K562 (cell line): ENCODE results near the gene KTI12. TPM values are rescaled to one million over a fixed set of nuclear protein-coding genes. Genes with fewer than 3 reads are reported as not detected.
A peak's percentile ranks its signal among the peaks of the same experiment; 100 is the strongest.

Source experiments
- ATF1 ChIP-seq, 2 experiments: fragments of 450-650 bp in 1 of 2; IDR thresholded peaks; 2 replicates each; pipeline ENCODE4 v1.6.1; 2016; ENCODE audit warnings: missing compliant biosample characterization in 1 of 2, missing genetic modification characterization in 1 of 2
- CBX1 ChIP-seq: sonication (generic); IDR thresholded peaks from 2 replicates; pipeline ENCODE4 v1.6.1; 2016; ENCODE audit warnings: antibody characterized with exemption, low read depth, mild to moderate bottlenecking
- CTCF ChIP-seq, 3 experiments: IDR thresholded peaks in 2 of 3; conservative IDR thresholded peaks in 1 of 3; 2 replicates each; pipeline ENCODE4 v1.5.1; 2011 to 2012; ENCODE audit warnings: low read length in 3 of 3, mild to moderate bottlenecking in 3 of 3, control low read depth in 2 of 3, improper control_type of control experiment in 1 of 3, inconsistent platforms in 1 of 3, low read depth in 1 of 3, mixed read lengths in 1 of 3, moderate library complexity in 1 of 3; ENCODE audit not compliant: insufficient read depth in 2 of 3
- CXXC5 ChIP-seq: fragments of 250-450 bp; sonication (Bioruptor Pico); IDR thresholded peaks from 2 replicates; pipeline ENCODE4 v1.8.0; 2022; ENCODE audit warnings: inconsistent platforms, mild to moderate bottlenecking, moderate library complexity
- ELF2 ChIP-seq: fragments of 250-450 bp; sonication (Bioruptor Pico); IDR thresholded peaks from 2 replicates; pipeline ENCODE4 v1.5.0; 2021; ENCODE audit warnings: mild to moderate bottlenecking
- HEY1 ChIP-seq: fragments of 250-450 bp; sonication (Bioruptor Pico); IDR thresholded peaks from 2 replicates; pipeline ENCODE4 v1.5.0; 2020; ENCODE audit warnings: mild to moderate bottlenecking, moderate library complexity, borderline replicate concordance
- HNRNPL ChIP-seq: fragments of 200-400 bp; formaldehyde crosslinking; IDR thresholded peaks from 2 replicates; pipeline ENCODE4 v1.6.1; 2017; ENCODE audit warnings: low read depth, mild to moderate bottlenecking, low read length
- KAT7 ChIP-seq: sonication (generic); formaldehyde crosslinking; IDR thresholded peaks from 2 replicates; pipeline ENCODE4 v1.8.0; 2022; ENCODE audit warnings: missing genetic modification reagents, mild to moderate bottlenecking, borderline replicate concordance
- KDM5B ChIP-seq: fragments of 200-600 bp; sonication (generic); IDR thresholded peaks from 2 replicates; pipeline ENCODE4 v1.6.1; 2012; ENCODE audit warnings: low read depth, mild to moderate bottlenecking, moderate library complexity, low read length, control low read depth, inconsistent platforms; ENCODE audit not compliant: insufficient replicate concordance
- NONO ChIP-seq, 2 experiments: fragments of 200-400 bp in 1 of 2; fragments of 450-650 bp in 1 of 2; formaldehyde crosslinking in 1 of 2; IDR thresholded peaks; 2 replicates each; pipeline ENCODE4 v1.6.1; 2017; ENCODE audit warnings: low read depth in 2 of 2, mild to moderate bottlenecking in 2 of 2, moderate library complexity in 2 of 2, low read length in 1 of 2
- POLR2B ChIP-seq: fragments of 450-650 bp; IDR thresholded peaks from 2 replicates; pipeline ENCODE4 v1.6.1; 2018; ENCODE audit warnings: low read depth; ENCODE audit not compliant: partially characterized antibody
- POLR3A ChIP-seq: IDR thresholded peaks from 2 replicates; pipeline ENCODE4 v1.6.1; 2011; ENCODE audit warnings: borderline replicate concordance, mild to moderate bottlenecking, moderate library complexity; ENCODE audit not compliant: insufficient read length, insufficient read depth; ENCODE audit errors: extremely low read depth
- RB1 ChIP-seq: fragments of 450-650 bp; IDR thresholded peaks from 2 replicates; pipeline ENCODE4 v1.6.1; 2017; ENCODE audit warnings: low read depth, mild to moderate bottlenecking
- RBM14 ChIP-seq: fragments of 200-400 bp; formaldehyde crosslinking; IDR thresholded peaks from 2 replicates; pipeline ENCODE4 v1.6.1; 2018; ENCODE audit warnings: low read depth, mild to moderate bottlenecking, low read length, moderate library complexity, borderline replicate concordance; ENCODE audit not compliant: insufficient read depth
- SIN3A ChIP-seq, 2 experiments: fragments of 150-350 bp in 1 of 2; IDR thresholded peaks; 2 replicates each; pipeline ENCODE4 v1.6.1; 2011 to 2016; ENCODE audit warnings: borderline replicate concordance in 2 of 2, low read depth in 2 of 2, low read length in 2 of 2, mild to moderate bottlenecking in 2 of 2, moderate library complexity in 2 of 2; ENCODE audit not compliant: control insufficient read depth in 1 of 2
- SMARCA5 ChIP-seq: fragments of 450-650 bp; IDR thresholded peaks from 2 replicates; pipeline ENCODE4 v1.6.1; 2016
- SPI1 ChIP-seq: IDR thresholded peaks from 2 replicates; pipeline ENCODE4 v1.6.1; 2011; ENCODE audit warnings: low read depth, low read length, control low read depth, borderline replicate concordance
- STAT6 ChIP-seq: sonication (generic); formaldehyde crosslinking; IDR thresholded peaks from 2 replicates; pipeline ENCODE4 v1.8.1; 2023; ENCODE audit warnings: mild to moderate bottlenecking, missing genetic modification reagents
- TARDBP ChIP-seq: fragments of 450-650 bp; IDR thresholded peaks from 2 replicates; pipeline ENCODE4 v1.6.1; 2016
- ZNF449 ChIP-seq: fragments of 250-450 bp; sonication (Bioruptor Pico); IDR thresholded peaks from 2 replicates; pipeline ENCODE4 v1.8.0; 2022; ENCODE audit warnings: moderate library complexity, mild to moderate bottlenecking, inconsistent platforms
- polyA plus RNA-seq, 8 experiments: library from polyadenylated mRNA; depleted of rRNA in 4 of 8; stranded (reverse) in 5 of 8; unstranded in 3 of 8; fragments of >200 nt; fragmentation: Nextera tagmentation in 2 of 8; fragmentation: Illumina TruSeq in 1 of 8; extraction: Ambion mirVana in 2 of 8; extraction: Trizol in 1 of 8; gene quantifications; 2 replicates each; pipeline versions ENCODE4 v1.2.1 to v1.2.3, GENCODE V29; 2011 to 2014; ENCODE audit warnings: inconsistent platforms in 1 of 8, missing spikeins in 1 of 8
- total RNA-seq, 7 experiments: library from RNA; depleted of rRNA in 6 of 7; stranded (reverse); fragments of >200 nt in 6 of 7; fragmentation: Illumina TruSeq in 2 of 7; extraction: Trizol in 2 of 7; gene quantifications; 2 replicates each; pipeline versions ENCODE4 v1.2.1 to v1.2.3, GENCODE V29; 2011 to 2021; ENCODE audit warnings: low replicate concordance in 1 of 7

Gene KTI12
- total and polyA plus RNA-seq, 9 of the 15 experiments (the other 6 are each of a cell fraction or from before 2014, with no cell fraction given), result 3.1 to 22.8 (median 11.6) TPM

GRCh38 chr1:52033190-52034049 lies at the start of gene KTI12 (continued):
- TF ChIP-seq ELF2 (CRISPR knock-in tag) (peak; percentile 99), POLR2B (peak; percentile 93), SMARCA5 (no peak), RB1 (peak; percentile 51; the same call in 1 of the 2 replicates), RBM14 (no peak), CXXC5 (CRISPR knock-in tag) (peak; percentile 92), KDM5B (peak; percentile 81), POLR3A (no peak), HEY1 (CRISPR knock-in tag) (no peak), NONO (IDR thresholded peaks at IDR 0.05; ENCODE audit: low read depth in 2 of 2, low read length in 1 of 2) (0 out of 4 replicates have a peak, but pooled peaks of 1 of the 2 experiments have one; percentile 52), KAT7 (CRISPR knock-in tag) (peak; percentile 98), HNRNPL (peak; percentile 63; the same call in 1 of the 2 replicates), ZNF449 (CRISPR knock-in tag) (no peak), TARDBP (peak; percentile 85), STAT6 (CRISPR knock-in tag) (peak; percentile 81; the same call in 1 of the 2 replicates), SIN3A (IDR thresholded peaks at IDR 0.05; ENCODE audit: borderline replicate concordance in 2 of 2, control insufficient read depth in 1 of 2, low read depth in 2 of 2, low read length in 2 of 2) (peak in 1 of 2 experiments; percentile 97; a peak in 3 of 4 replicates), SPI1 (peak; percentile 78), CTCF (IDR thresholded peaks at IDR 0.05 in 2 of 3, conservative IDR thresholded peaks at IDR 0.05 in 1 of 3; ENCODE audit: insufficient read depth in 2 of 3, low read depth in 1 of 3, low read length in 3 of 3) (0 out of 6 replicates have a peak, but pooled peaks of 1 of the 3 experiments have one; percentile 3), ATF1 (CRISPR knock-in tag; IDR thresholded peaks at IDR 0.05) (no peak; the same call in 1 of the 2 replicates), ATF1 (tag; IDR thresholded peaks at IDR 0.05) (peak; percentile 96), CBX1 (peak; percentile 72)
